HCT116 (cell line): ENCODE measurements around the gene MTHFSD. TPM values are rescaled to one million over a fixed set of nuclear protein-coding genes. Genes with fewer than 3 reads are reported as not detected.

Experiments
- ATAC-seq: fragments of 200-7000 bp; cut with Tn5 transposase; 2 replicates; pipeline ENCODE4 v1.9.1; 2020; ENCODE audit warnings: mild to moderate bottlenecking, moderate library complexity
- BruUV-seq: library from RNA; stranded (reverse); fragments of 400-500 nt; replicated peaks from 2 replicates; lab custom pipeline; 2021; lab: Mats Ljungman, UMichigan
- CTCF ChIA-PET: fragments of 300-600 bp; sonication (Branson Sonifier 250); formaldehyde crosslinking; loops from one replicate; lab custom pipeline; 2021; ENCODE audit warnings: antibody characterized with exemption; lab: Charles Lee
- POLR2A ChIA-PET: fragments of 300-600, 350-600 bp; sonication (Branson Sonifier 250); formaldehyde crosslinking; loops from one replicate; lab custom pipeline; 2021; ENCODE audit warnings: antibody characterized with exemption; lab: Charles Lee
- RAD21 ChIA-PET, 2 experiments: fragments of 300-600 bp; sonication (Branson Sonifier 250); formaldehyde crosslinking; loops; one replicate each; lab custom pipeline; 2023; ENCODE audit warnings: low total read pairs in 2 of 2; ENCODE audit not compliant: uncharacterized antibody in 2 of 2, unreplicated experiment in 2 of 2, low non-redundant PET in 1 of 2; lab: Charles Lee
- DNase-seq: peaks from one replicate; pipeline ENCODE4 v3.0.0-alpha.2; 2010; ENCODE audit warnings: low read depth, low spot score
- H2AFZ ChIP-seq: fragments of 200-600 bp; shearing (Covaris generic), sonication (generic); 2 replicates; pipeline ENCODE4 v1.6.1; 2017; ENCODE audit warnings: low read depth, mixed run types, mixed read lengths, antibody characterized with exemption, low read length; ENCODE audit not compliant: poor library complexity, severe bottlenecking
- H3K27ac ChIP-seq: 2 replicates; pipeline ENCODE4 v1.5.1; 2012; ENCODE audit warnings: low read depth, low read length
- H3K27me3 ChIP-seq: fragments of 200-600 bp; sonication (generic); 2 replicates; pipeline ENCODE4 v1.6.1; 2016; ENCODE audit warnings: mixed run types, low read length, mixed read lengths; ENCODE audit not compliant: insufficient read depth
- H3K36me3 ChIP-seq, 2 experiments: fragments of 200-500 bp in 1 of 2; fragments of 200-600 bp in 1 of 2; sonication (Bioruptor generic) in 1 of 2; sonication (generic) in 1 of 2; 2 replicates each; pipeline versions ENCODE4 v1.5.1 to v1.6.1; 2014 to 2016; ENCODE audit warnings: low read length in 2 of 2, inconsistent platforms in 1 of 2, mixed read lengths in 1 of 2, mixed run types in 1 of 2; ENCODE audit not compliant: insufficient read depth in 2 of 2, control insufficient read depth in 1 of 2
- H3K4me1 ChIP-seq, 2 experiments: fragments of 200-600 bp in 1 of 2; sonication (generic) in 1 of 2; 2 replicates each; pipeline versions ENCODE4 v1.5.1 to v1.6.1; 2012 to 2017; ENCODE audit warnings: low read length in 2 of 2, inconsistent platforms in 1 of 2, mild to moderate bottlenecking in 1 of 2, mixed read lengths in 1 of 2, mixed run types in 1 of 2, moderate library complexity in 1 of 2; ENCODE audit not compliant: insufficient read depth in 2 of 2, control insufficient read depth in 1 of 2
- H3K4me2 ChIP-seq: fragments of 200-600 bp; sonication (generic); 2 replicates; pipeline ENCODE4 v1.6.1; 2017; ENCODE audit warnings: mixed run types, low read length, mixed read lengths
- H3K4me3 ChIP-seq, 2 experiments: fragments of 200-600 bp in 1 of 2; sonication (generic) in 1 of 2; replicated peaks in 1 of 2; 2 replicates each; pipeline ENCODE4 v1.5.1; 2011 to 2016; ENCODE audit warnings: low read length in 2 of 2, control low read depth in 1 of 2, low read depth in 1 of 2, mild to moderate bottlenecking in 1 of 2, mixed read lengths in 1 of 2, mixed run types in 1 of 2
- H3K79me2 ChIP-seq: fragments of 200-600 bp; sonication (generic); 2 replicates; pipeline ENCODE4 v1.6.1; 2017; ENCODE audit warnings: mild to moderate bottlenecking, mixed run types, low read length, moderate library complexity, mixed read lengths; ENCODE audit not compliant: insufficient read depth
- H3K9ac ChIP-seq: fragments of 200-600 bp; sonication (generic); 2 replicates; pipeline ENCODE4 v1.6.1; 2016; ENCODE audit warnings: low read length, mixed read lengths
- H3K9me2 ChIP-seq: fragments of 200-600 bp; sonication (generic), shearing (Covaris generic); 2 replicates; pipeline ENCODE4 v1.6.1; 2017; ENCODE audit warnings: mixed run types, mild to moderate bottlenecking, moderate library complexity; ENCODE audit not compliant: insufficient read depth
- H3K9me3 ChIP-seq, 2 experiments: fragments of 200-500 bp in 1 of 2; fragments of 200-600 bp in 1 of 2; sonication (Bioruptor generic) in 1 of 2; sonication (generic) in 1 of 2; 2 replicates each; pipeline ENCODE4 v1.6.1; 2014 to 2017; ENCODE audit warnings: low read length in 2 of 2, mixed read lengths in 2 of 2, inconsistent platforms in 1 of 2, low read depth in 1 of 2, mild to moderate bottlenecking in 1 of 2, mixed run types in 1 of 2, moderate library complexity in 1 of 2; ENCODE audit not compliant: control insufficient read depth in 1 of 2, insufficient read depth in 1 of 2
- H4K20me1 ChIP-seq: fragments of 200-600 bp; sonication (generic), shearing (Covaris generic); 2 replicates; pipeline ENCODE4 v1.6.1; 2017; ENCODE audit warnings: mixed run types, mild to moderate bottlenecking, moderate library complexity; ENCODE audit not compliant: insufficient read depth
- CBX3 ChIP-seq: IDR thresholded peaks from 2 replicates; pipeline ENCODE4 v1.6.1; 2012; ENCODE audit warnings: low read depth
- EGR1 ChIP-seq: IDR thresholded peaks from 2 replicates; pipeline ENCODE4 v1.6.1; 2012; ENCODE audit warnings: low read depth
- JUND ChIP-seq: IDR thresholded peaks from 2 replicates; pipeline ENCODE4 v1.6.1; 2012
- POLR2A ChIP-seq: IDR thresholded peaks from 2 replicates; pipeline ENCODE4 v1.7.0; 2011; ENCODE audit warnings: borderline replicate concordance; ENCODE audit not compliant: insufficient read depth, insufficient read length; ENCODE audit errors: extremely low read depth
- RAD21 ChIP-seq: IDR thresholded peaks from 2 replicates; pipeline ENCODE4 v1.6.1; 2012; ENCODE audit warnings: low read depth, mild to moderate bottlenecking
- SIN3A ChIP-seq: IDR thresholded peaks from 2 replicates; pipeline ENCODE4 v1.6.1; 2012; ENCODE audit warnings: low read depth
- YY1 ChIP-seq: IDR thresholded peaks from 2 replicates; pipeline ENCODE4 v1.6.1; 2011; ENCODE audit warnings: low read length, low read depth, moderate library complexity, mild to moderate bottlenecking; ENCODE audit not compliant: insufficient replicate concordance; ENCODE audit errors: extremely low read depth
- intact Hi-C: fragments of 100-400 bp; cut with micrococcal nuclease; formaldehyde crosslinking; loops from 2 replicates; pipeline ENCODE4 v1.10.0; 2022
- total RNA-seq: library from RNA; stranded (reverse); gene quantifications from one replicate; pipeline ENCODE4 v1.2.1, GENCODE V29; 2021; ENCODE audit not compliant: unreplicated experiment
- TF ChIP-seq, protein P1 (sequence below): IDR thresholded peaks from 2 replicates; pipeline ENCODE4 v1.6.1; 2012; ENCODE audit warnings: low read depth
- TF ChIP-seq, protein P2 (sequence below): IDR thresholded peaks from 2 replicates; pipeline ENCODE4 v1.6.1; 2012
- TF ChIP-seq, protein P3 (sequence below), 3 experiments: fragments of 200-600 bp in 1 of 3; sonication (generic) in 1 of 3; IDR thresholded peaks in 2 of 3; conservative IDR thresholded peaks in 1 of 3; 2 replicates each; pipeline ENCODE4 v1.5.1; 2012 to 2017; ENCODE audit warnings: low read depth in 2 of 3, low read length in 2 of 3, antibody characterized with exemption in 1 of 3, borderline replicate concordance in 1 of 3, control low read depth in 1 of 3, mild to moderate bottlenecking in 1 of 3, mixed read lengths in 1 of 3, mixed run types in 1 of 3, moderate library complexity in 1 of 3; ENCODE audit not compliant: insufficient read depth in 1 of 3

The MTHFSD gene
- total RNA-seq, 1 experiment from 2014 or later, result 33.1 TPM

- Histone ChIP-seq H3K9ac (no peak overlapping the region), H3K79me2 (no peaks in the 10 kb centered on the region), H3K9me2 (no peaks in the 10 kb centered on the region), H3K27me3 (no peaks in the 10 kb centered on the region), H3K27ac (no peak overlapping the region), H3K4me2 (no peak overlapping the region), H3K4me3 (no peak overlapping the region), H3K9me3 (no peaks in the 10 kb centered on the region), H3K4me1 (peaks cover 0 to 10% of the 10 kb centered on the region in 2 experiments; a peak in 1 of 4 replicates), H2AFZ (no peak overlapping the region), H4K20me1 (no peaks in the 10 kb centered on the region), H3K36me3 (peaks cover 0 to 2% of the 10 kb centered on the region in 2 experiments; a peak in 2 of 4 replicates)
- intact Hi-C loops, result no loop called here
- no TSS peak for BruUV-seq
- ATAC-seq, result no peak
- RAD21 ChIA-PET, result no interaction called here
- TF ChIP-seq RAD21 (no peak), POLR2A (no peak), EGR1 (no peak)
- CTCF ChIA-PET, result no interaction called here
- POLR2A ChIA-PET, result no interaction called here
- DNase-seq, result no peak
Measured at GRCh38 chr16:86531191-86531545, 23.9 kb downstream of the MTHFSD start.

DNA sequence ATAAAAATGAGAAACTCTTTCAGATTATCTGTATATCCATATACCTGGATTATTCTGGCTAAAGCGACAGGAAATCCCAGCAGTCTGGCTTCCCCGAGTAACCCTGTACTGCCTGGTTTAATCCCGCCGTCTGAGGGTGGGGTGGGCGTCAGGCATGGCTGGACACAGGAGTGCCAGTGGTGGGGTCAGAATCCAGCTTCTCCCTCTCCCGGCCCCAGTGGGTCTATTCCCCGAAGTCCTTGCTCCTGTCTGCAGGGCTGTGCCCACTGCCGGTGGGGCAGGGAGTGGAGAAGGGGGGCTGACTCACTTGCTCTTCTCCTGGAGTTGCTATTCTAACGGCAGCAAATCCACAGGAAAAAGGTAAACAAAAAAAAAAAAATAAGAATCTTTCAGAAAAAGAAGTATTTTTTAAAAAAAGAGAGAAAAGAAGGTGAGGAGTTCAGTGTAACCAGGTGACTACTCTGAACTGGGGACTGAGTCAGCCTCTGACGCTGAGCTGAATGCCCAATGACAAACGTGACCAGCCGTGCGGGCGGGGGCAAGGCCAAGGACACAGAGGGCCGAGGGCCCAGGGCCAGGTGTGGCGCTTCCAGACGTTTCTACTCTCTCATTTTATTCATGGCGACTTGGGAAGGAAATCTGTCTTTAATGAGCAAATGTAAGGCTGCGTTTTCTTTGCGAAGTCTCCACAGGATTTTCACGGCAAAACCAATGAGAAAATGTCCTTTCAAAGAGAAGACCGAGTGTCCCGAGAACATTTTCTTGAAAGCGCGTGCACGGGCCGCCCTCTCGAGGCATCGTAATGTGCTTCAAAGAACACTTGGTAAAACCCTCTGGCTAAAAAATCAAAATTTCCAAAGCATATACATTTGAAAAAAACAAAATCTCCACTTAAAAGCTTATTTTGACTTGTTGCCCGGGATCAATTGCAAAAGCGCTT lies 24.5 kb downstream of the MTHFSD start:
- intact Hi-C loops, result no loop called here
- ChIA-PET CTCF (no interaction called here), POLR2A (no interaction called here), RAD21 (no interaction called here)
- ATAC-seq (no peak), DNase-seq (no peak)
- no peaks in the 10 kb centered on the region for H3K9me2 ChIP-seq
- no peaks in the 10 kb centered on the region for H3K36me3 ChIP-seq
- no peak overlapping the region for H3K4me2 ChIP-seq
- H4K20me1 ChIP-seq, result no peaks in the 10 kb centered on the region
- no peaks in the 10 kb centered on the region for H3K27me3 ChIP-seq
- H3K9me3 ChIP-seq, result no peaks in the 10 kb centered on the region
- no peaks in the 10 kb centered on the region for H3K79me2 ChIP-seq
- no peak overlapping the region for H2AFZ ChIP-seq
- no TSS peak for BruUV-seq
- H3K4me1 ChIP-seq, result peaks cover 0 to 10% of the 10 kb centered on the region in 2 experiments; a peak in 1 of 4 replicates
- no peak overlapping the region for H3K27ac ChIP-seq
- no peak overlapping the region for H3K4me3 ChIP-seq
- no peak overlapping the region for H3K9ac ChIP-seq
- TF ChIP-seq, protein P1, sequence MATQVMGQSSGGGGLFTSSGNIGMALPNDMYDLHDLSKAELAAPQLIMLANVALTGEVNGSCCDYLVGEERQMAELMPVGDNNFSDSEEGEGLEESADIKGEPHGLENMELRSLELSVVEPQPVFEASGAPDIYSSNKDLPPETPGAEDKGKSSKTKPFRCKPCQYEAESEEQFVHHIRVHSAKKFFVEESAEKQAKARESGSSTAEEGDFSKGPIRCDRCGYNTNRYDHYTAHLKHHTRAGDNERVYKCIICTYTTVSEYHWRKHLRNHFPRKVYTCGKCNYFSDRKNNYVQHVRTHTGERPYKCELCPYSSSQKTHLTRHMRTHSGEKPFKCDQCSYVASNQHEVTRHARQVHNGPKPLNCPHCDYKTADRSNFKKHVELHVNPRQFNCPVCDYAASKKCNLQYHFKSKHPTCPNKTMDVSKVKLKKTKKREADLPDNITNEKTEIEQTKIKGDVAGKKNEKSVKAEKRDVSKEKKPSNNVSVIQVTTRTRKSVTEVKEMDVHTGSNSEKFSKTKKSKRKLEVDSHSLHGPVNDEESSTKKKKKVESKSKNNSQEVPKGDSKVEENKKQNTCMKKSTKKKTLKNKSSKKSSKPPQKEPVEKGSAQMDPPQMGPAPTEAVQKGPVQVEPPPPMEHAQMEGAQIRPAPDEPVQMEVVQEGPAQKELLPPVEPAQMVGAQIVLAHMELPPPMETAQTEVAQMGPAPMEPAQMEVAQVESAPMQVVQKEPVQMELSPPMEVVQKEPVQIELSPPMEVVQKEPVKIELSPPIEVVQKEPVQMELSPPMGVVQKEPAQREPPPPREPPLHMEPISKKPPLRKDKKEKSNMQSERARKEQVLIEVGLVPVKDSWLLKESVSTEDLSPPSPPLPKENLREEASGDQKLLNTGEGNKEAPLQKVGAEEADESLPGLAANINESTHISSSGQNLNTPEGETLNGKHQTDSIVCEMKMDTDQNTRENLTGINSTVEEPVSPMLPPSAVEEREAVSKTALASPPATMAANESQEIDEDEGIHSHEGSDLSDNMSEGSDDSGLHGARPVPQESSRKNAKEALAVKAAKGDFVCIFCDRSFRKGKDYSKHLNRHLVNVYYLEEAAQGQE, result no peak
- TF ChIP-seq JUND, result no peak
- TF ChIP-seq, protein P2, sequence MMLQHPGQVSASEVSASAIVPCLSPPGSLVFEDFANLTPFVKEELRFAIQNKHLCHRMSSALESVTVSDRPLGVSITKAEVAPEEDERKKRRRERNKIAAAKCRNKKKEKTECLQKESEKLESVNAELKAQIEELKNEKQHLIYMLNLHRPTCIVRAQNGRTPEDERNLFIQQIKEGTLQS, result no peak
- TF ChIP-seq SIN3A, result no peak
- TF ChIP-seq, protein P3, sequence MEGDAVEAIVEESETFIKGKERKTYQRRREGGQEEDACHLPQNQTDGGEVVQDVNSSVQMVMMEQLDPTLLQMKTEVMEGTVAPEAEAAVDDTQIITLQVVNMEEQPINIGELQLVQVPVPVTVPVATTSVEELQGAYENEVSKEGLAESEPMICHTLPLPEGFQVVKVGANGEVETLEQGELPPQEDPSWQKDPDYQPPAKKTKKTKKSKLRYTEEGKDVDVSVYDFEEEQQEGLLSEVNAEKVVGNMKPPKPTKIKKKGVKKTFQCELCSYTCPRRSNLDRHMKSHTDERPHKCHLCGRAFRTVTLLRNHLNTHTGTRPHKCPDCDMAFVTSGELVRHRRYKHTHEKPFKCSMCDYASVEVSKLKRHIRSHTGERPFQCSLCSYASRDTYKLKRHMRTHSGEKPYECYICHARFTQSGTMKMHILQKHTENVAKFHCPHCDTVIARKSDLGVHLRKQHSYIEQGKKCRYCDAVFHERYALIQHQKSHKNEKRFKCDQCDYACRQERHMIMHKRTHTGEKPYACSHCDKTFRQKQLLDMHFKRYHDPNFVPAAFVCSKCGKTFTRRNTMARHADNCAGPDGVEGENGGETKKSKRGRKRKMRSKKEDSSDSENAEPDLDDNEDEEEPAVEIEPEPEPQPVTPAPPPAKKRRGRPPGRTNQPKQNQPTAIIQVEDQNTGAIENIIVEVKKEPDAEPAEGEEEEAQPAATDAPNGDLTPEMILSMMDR (IDR thresholded peaks at IDR 0.05 in 2 of 3, conservative IDR thresholded peaks at IDR 0.05 in 1 of 3; ENCODE audit: borderline replicate concordance in 1 of 3, insufficient read depth in 1 of 3, low read depth in 2 of 3, low read length in 2 of 3), result no peak
- no peak for TF ChIP-seq YY1
- no peak for TF ChIP-seq CBX3
